ENCODE data around the gene NKX2-2.

The NKX2-2 gene

GRCh38 chr20:21513881-21514540, at the start of gene NKX2-2:
Gene NKX2-2, minus strand, starts transcription at chr20:21514064. Its CDS starts 395 bp downstream, at chr20:21513669.
- DNase-seq = no peak

DNA sequence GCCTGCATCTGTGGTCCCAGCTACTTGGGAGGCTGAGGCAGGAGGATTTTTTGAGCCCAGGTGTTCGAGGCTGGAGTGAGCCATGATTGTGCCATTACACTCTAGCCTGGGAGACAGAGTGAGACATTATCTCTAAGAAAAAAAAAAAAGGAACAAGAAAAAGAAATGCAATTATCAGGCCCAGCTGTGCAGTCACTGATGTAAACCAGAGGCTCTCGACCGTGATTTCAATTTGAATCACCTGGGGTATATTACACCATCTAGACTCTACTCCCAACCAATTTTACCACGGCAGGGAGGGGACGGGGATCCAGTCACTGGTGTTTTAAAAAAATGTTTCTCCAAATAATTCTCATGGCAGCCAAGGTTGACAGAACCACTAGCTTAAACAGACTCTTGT, 48.8 kb upstream of the NKX2-2 start:
- no peak for DNase-seq

DNA sequence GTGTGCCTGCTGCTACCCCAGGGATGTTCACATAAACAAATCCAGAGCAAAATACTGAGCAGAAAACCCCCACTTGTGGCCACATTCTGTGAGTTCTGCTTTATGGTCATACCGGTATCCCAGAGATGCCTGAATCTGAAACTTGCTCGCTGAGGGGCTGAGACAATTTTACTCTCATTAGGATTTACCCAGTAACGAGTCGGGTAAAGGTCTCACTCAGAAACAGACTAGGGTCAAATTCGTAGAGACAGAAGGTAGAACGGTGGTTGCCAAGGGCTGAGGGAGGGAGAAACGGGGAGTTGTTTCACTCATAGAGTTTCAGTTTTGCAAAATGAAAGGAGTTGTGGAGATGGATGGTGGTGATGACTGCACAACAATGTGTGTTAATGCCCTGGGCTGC, 45.4 kb upstream of the NKX2-2 start:
- peak; percentile 31 for DNase-seq

- DNase-seq = peak; percentile 48
Measured at GRCh38 chr20:21557241-21558020, 43.6 kb upstream of the NKX2-2 start.

DNA sequence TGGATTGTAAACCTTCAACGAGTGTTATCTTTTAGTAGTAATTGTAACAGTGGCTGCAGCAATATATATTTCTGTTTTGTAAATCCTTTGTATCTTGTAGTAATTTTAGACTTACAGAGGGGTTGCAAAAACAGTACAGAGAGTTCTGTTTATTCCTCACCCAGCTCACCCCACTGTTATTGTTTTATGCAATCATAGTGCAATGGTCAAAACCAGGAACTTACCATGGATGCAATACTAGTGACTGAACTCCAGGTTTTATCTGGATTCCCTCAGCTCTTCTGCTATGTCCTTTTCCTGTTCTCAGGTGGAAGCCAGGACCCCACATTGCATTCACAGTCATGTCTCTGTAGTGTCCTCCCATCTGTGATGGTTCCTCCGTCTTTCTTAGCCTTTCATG, 42.5 kb upstream of the NKX2-2 start:
- DNase-seq = no peak

DNA sequence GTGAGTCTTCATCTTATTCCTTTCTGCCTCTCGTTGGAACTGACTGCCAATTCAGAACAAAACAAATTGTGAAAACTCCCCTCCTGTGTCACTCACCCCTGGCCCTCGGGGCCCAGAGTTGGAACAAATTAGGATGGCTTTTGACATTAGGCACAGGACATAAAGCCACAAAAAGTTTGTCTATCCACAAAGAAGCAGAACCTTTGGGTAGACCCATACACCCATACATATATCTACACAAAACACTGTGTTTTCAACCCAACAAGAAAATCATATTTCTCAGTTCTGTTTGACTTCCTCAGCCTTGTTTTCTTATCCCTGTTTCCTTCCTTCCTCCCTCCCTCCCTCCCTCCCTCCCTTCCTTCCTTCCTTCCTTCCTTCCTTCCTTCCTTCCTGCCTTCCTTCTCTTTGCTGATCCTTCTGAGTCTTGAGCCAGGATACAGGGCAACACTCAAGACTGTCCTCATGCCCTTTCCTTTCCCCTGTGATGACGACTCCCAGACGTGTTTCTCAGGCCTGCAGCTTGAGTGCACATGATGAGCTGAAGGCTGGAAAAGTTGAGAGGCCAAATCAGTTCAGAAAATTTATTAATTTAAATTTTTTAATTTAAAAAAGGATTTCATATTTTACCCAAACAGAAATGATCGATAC, 41.7 kb upstream of the NKX2-2 start:
- no peak for DNase-seq

GRCh38 chr20:21554985-21555384, 41.1 kb upstream of the NKX2-2 start:
- no peak for DNase-seq

DNA sequence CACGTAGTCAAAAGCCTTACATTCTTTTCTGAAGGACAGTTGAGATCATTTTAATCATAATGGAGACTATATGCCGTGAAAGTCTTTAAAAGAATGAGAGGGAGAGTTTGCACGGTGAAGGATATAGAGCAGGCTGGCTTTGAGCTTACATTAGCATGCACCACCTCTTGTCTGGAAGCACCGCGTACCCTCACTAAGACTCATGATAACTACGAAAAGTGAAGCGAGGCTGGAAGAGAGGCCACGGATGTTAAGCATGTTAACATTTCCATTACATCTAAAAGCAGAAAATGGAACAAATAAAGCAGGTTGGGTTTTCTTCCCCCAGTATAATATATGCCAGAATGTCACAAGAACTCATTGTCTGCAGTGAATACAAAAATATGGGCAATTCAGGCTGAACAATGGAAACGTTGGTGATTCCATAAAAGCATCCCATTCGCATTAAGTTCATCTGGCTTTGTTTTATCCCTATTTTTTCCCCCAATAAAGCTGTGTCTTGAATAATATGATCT, 40.6 kb upstream of the NKX2-2 start:
- DNase-seq = no peak

DNA sequence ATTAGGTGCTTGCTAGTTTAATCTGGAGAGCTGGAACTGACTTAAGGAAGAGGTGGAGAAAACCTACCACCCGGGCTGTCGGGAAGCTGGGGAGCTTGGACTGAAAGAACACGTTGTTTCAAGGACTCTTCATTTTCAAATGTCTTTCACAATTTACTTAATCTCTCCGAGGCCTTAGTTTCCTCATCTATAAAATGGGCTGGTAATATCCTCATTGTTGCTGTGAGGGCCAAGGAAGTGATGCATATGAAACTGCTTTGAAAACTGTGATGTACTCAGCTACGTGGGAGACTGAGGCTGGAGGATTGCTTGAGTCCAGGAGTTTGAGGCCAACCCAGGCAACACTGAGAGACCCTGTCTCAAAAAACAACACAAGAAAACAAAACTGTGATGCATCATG, 36.7 kb upstream of the NKX2-2 start:
- no peak for DNase-seq

DNA sequence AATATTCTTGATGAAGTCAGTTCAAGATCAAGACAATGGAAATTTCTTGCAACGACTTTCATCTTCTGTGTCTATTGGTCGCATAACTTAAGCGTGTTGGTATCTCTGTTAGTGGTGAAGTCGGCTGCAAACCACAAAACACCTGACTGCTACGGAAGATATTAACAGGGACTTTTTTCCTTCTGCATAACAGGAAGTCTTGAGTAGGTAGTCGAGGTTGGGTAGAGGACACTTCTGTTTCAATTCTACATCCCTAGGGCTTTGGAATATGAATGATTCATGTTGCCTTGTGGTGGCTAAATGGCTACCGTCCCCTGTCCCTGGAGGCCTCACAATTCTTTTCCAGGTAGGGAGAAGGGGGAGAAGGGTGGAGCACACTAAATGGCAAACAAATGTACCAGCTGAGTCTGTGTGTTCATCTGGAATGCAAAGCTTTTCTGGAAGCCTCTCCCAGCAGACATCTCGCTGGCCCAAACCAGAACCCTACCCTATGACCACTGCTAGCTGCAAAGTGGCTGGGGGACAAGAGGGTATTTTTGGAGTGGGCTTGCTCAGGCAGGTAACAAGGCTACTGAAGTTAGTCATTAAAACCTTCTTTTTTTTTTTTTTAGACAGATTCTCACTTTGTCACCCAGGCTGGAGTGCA, 34.6 kb upstream of the NKX2-2 start:
- DNase-seq = peak; percentile 31

DNA sequence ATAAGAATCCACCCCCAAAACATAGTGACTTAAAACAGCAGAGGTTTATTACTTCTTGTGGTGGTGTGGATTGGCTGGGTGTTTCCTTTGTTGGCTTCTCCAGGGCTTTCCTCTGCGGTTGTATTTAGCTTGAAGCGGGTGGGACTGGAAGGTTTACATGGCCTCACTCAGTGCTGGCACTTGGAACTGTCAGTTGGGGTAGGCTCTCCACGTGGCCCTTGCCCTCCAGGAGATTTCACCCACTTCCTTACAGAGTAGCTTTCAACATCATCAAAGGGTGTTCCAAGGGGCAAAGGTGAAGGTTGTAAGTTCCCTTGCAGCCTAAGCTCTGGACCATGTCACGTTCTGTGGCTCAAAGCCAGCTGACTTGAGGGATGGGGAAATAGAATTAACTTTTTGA, 32.5 kb upstream of the NKX2-2 start:
- DNase-seq = no peak

- no peak for DNase-seq
Measured at GRCh38 chr20:21539512-21539911, 25.6 kb upstream of the NKX2-2 start.

DNA sequence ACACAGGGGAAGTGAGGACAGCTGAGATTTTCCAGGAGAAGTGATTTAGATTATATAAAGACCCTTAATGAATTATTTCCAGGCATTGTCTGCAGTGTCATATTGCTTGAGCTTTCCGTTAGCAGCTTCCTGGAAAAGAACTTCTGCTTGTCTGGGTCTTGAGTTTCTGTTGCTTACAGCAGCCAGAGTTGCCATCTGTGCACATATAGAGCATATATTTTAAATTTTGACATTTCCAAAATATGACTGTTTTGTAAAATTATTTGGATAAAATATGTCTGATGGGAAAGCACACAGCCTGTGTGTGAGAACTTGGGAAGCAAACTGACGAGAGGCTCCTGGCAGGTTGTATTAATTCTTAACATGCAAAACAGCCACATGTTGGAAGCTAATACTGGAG, 21.0 kb upstream of the NKX2-2 start:
- DNase-seq = no peak

DNA sequence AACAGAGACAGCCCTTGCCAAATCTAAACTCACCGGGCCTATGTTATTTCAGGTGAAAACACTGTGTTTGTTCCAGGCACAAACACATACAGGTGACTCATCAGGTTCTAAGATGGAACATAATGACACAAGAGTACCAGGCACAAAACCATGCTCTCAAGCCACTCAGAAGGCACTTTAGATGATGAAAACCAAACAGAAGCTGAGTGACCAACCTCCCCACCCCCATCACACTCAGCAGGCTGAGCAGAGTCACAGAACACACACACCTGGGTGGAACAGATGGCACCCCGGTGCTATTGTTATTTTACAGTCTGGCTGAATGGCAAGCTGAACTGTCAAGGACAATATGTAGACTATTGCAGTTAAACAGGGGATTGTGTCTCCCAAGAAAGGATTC, 20.6 kb upstream of the NKX2-2 start:
- no peak for DNase-seq

- DNase-seq = no peak
Measured at GRCh38 chr20:21529863-21530262, 16.0 kb upstream of the NKX2-2 start.

GRCh38 chr20:21528870-21529269, 15.0 kb upstream of the NKX2-2 start:
- no peak for DNase-seq

- DNase-seq = no peak
Measured at GRCh38 chr20:21527908-21528307, 14.0 kb upstream of the NKX2-2 start.

GRCh38 chr20:21526776-21527175, 12.9 kb upstream of the NKX2-2 start:
- no peak for DNase-seq

- no peak for DNase-seq
Measured at GRCh38 chr20:21523895-21524294, 10.0 kb upstream of the NKX2-2 start.

DNA sequence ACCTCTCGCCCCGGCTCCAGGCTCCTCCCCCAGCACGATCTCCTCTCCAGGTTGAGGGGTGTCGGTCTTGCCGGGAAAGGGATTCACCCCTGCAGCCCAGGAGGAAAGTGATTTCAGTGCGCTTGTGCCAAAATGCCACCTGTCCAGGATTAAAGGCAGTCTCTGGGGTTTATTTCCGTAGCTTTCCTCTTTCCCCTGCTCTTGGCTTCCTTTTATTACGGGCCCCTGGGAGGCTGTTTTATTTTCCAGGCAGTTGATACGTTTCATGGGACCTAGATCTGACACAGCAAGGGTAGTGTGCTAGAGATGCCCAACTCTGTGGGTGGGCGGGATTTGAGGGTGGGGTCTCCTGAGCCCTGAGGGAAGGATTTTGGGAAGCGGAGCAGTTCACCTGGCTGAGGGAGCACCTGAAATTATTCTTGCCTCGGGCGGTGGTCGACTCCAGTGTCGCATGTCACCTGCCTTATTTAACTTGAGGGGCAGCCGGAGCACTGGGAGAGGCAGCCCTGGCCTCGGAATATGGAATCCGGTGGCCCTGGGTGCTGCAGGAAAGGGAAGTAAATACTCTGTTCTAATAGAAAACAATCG, 9.5 kb upstream of the NKX2-2 start:
- DNase-seq = no peak

DNA sequence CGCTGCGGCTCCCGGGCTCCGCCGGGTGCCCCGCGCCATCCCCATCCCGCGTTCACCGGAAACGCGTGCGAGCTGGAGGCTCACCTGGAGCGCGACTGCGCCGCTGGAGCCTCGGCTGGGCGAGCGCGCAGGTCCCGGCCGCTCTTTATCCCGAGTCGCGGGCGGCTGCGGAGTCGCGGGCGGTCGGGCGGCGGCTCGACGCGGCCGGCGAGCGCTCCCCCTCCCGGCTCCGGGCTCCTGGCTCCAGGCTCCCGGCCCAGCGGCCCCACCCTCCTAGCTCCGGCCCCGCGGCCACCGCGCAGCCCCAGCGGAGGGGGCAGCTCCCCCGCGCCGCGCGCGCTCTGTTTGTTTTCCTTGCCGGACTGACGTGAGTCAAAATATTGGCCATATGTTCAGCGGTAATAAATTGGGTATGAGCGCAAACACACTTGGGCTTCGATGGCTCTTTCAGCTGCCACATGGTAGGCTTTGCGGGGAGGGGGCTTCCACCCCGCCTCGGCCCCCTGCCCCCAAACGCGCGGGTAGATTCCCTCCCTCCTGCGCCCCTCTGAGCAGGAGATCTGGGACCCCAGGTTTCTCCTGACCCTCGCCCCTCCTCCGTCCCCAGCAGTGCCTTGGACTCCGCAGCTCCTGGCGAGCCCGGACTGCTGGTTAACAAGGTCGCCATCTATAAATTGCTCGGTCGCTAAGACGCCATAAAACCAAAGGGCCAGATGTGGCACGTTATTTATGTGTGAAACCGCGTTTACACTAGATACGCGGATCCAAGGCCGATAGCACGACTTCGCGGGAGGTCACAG, 8.8 kb upstream of the NKX2-2 start:
- DNase-seq = no peak

Data from stimulated activated naive CD4-positive, alpha-beta T cell treated with Interleukin-2 at 50 U/mL for 16 hours (primary cell).